Brain pericyte (primary cell): ENCODE data around the gene JPH3.

ENCODE experiments used
- DNase-seq: peaks from one replicate; pipeline ENCODE4 v3.0.0-alpha.2; 2012; ENCODE audit warnings: low read depth, low spot score

Gene JPH3

GRCh38 chr16:87601401-87601981 lies 817 bp upstream of the JPH3 start:
- no peak for DNase-seq

- DNase-seq: no peak
These were observed 744 bp downstream of the JPH3 start for GRCh38 chr16:87602821-87603683.

GRCh38 chr16:87603684-87604633 lies 1.7 kb downstream of the JPH3 start:
- no peak for DNase-seq

GRCh38 chr16:87604634-87605111 lies 2.4 kb downstream of the JPH3 start:
- no peak for DNase-seq

- DNase-seq: no peak
These were observed 4.9 kb downstream of the JPH3 start for GRCh38 chr16:87607223-87607622.

GRCh38 chr16:87607871-87608270 lies 5.6 kb downstream of the JPH3 start:
- no peak for DNase-seq

GRCh38 chr16:87608400-87608985 lies 6.2 kb downstream of the JPH3 start:
- no peak for DNase-seq

GRCh38 chr16:87610026-87610425 lies 7.7 kb downstream of the JPH3 start:
- no peak for DNase-seq

GRCh38 chr16:87611456-87611855 lies 9.1 kb downstream of the JPH3 start:
- DNase-seq: no peak

GRCh38 chr16:87613961-87614360 lies 11.7 kb downstream of the JPH3 start:
- no peak for DNase-seq

GRCh38 chr16:87615621-87616041 lies 13.3 kb downstream of the JPH3 start:
- no peak for DNase-seq

- no peak for DNase-seq
These were observed 14.2 kb downstream of the JPH3 start for GRCh38 chr16:87616556-87616955.

- DNase-seq: no peak
These were observed 15.9 kb downstream of the JPH3 start for GRCh38 chr16:87618216-87618615.

GRCh38 chr16:87619360-87620200 lies 17.3 kb downstream of the JPH3 start:
- DNase-seq: no peak

GRCh38 chr16:87620201-87620495 lies 17.8 kb downstream of the JPH3 start:
- DNase-seq: no peak

GRCh38 chr16:87621550-87621829 lies 19.2 kb downstream of the JPH3 start:
- no peak for DNase-seq

- DNase-seq: no peak
These were observed 19.8 kb downstream of the JPH3 start for GRCh38 chr16:87621976-87622713.

- DNase-seq: no peak
These were observed 20.5 kb downstream of the JPH3 start for GRCh38 chr16:87622756-87623319.

GRCh38 chr16:87625241-87625797 lies 23.0 kb downstream of the JPH3 start:
- no peak for DNase-seq

GRCh38 chr16:87626401-87626800 lies 24.1 kb downstream of the JPH3 start:
- DNase-seq: no peak
